ENCODE measurements around the gene CBFA2T2.
"Not testable (repeated sequence)": the region's sequence is repeated elsewhere in the genome, so short reads cannot be mapped to it uniquely, and the experiment has no call there.

CBFA2T2 gene

GRCh38 chr20:33490023-33490933, at the start of gene CBFA2T2:
TSS of gene CBFA2T2 (plus strand) at chr20:33490096. CDS start at chr20:33490268, 172 bp downstream.
- FAIRE-seq, result no peak

- not testable (repeated sequence) for FAIRE-seq
These were observed 49.3 kb upstream of the CBFA2T2 start for GRCh38 chr20:33440562-33440961.

- no peak for FAIRE-seq
These were observed 48.5 kb upstream of the CBFA2T2 start for GRCh38 chr20:33441142-33441955.

GRCh38 chr20:33442136-33443005, 47.5 kb upstream of the CBFA2T2 start:
- no peak for FAIRE-seq

GRCh38 chr20:33443006-33443511, 46.8 kb upstream of the CBFA2T2 start:
- FAIRE-seq, result no peak

- FAIRE-seq, result no peak
These were observed 46.2 kb upstream of the CBFA2T2 start, which contains the start of gene SNTA1 for GRCh38 chr20:33443512-33444239. TSS of gene SNTA1 (minus strand) at chr20:33443763. CDS start at chr20:33443620, 143 bp downstream.

GRCh38 chr20:33444797-33445560, 44.9 kb upstream of the CBFA2T2 start:
- no peak for FAIRE-seq

- FAIRE-seq, result no peak
These were observed 43.8 kb upstream of the CBFA2T2 start for GRCh38 chr20:33445881-33446625.

- no peak for FAIRE-seq
These were observed 39.0 kb upstream of the CBFA2T2 start for GRCh38 chr20:33450867-33451266.

GRCh38 chr20:33456916-33457642, 32.8 kb upstream of the CBFA2T2 start:
- FAIRE-seq, result not testable (repeated sequence)

GRCh38 chr20:33459599-33459998, 30.3 kb upstream of the CBFA2T2 start:
- FAIRE-seq, result no peak

- no peak for FAIRE-seq
These were observed 29.2 kb upstream of the CBFA2T2 start for GRCh38 chr20:33460711-33461110.

- FAIRE-seq, result no peak
These were observed 26.4 kb upstream of the CBFA2T2 start for GRCh38 chr20:33463332-33464101.

- not testable (repeated sequence) for FAIRE-seq
These were observed 25.1 kb upstream of the CBFA2T2 start for GRCh38 chr20:33464759-33465158.

GRCh38 chr20:33465481-33466302, 24.2 kb upstream of the CBFA2T2 start:
- FAIRE-seq, result no peak

GRCh38 chr20:33466303-33466646, 23.6 kb upstream of the CBFA2T2 start:
- FAIRE-seq, result no peak

GRCh38 chr20:33470457-33470856, 19.4 kb upstream of the CBFA2T2 start:
- no peak for FAIRE-seq

GRCh38 chr20:33470866-33471265, 19.0 kb upstream of the CBFA2T2 start:
- no peak for FAIRE-seq
